GM21529 (cell line): ENCODE results near the gene TBX3.

Experiments used
- ATAC-seq: cut with Tn5 transposase; IDR thresholded peaks from one replicate; pipeline ENCODE4 v1.9.1; 2021; ENCODE audit not compliant: unreplicated experiment

Gene TBX3

DNA sequence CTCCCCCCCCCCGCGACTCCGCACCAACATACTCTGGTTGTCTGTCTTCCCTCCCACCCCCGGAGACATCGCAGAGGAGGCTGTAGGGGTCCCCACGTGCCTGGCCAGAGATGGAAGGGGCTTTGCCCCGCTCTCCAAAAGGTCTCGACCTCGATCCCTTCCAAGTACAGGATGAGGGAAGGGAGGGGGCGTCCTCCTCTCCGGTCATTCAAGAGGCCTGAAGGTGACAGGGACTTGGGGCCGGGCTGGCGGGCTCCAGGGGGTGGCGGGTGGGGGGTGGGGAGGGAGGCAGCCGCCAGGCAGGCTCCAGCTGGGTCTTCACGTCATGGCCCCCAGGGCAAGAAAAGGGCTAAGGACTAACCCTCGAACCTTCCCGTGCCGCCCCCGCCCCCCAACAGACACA lies 15.1 kb downstream of the TBX3 start:
- ATAC-seq: no peak

DNA sequence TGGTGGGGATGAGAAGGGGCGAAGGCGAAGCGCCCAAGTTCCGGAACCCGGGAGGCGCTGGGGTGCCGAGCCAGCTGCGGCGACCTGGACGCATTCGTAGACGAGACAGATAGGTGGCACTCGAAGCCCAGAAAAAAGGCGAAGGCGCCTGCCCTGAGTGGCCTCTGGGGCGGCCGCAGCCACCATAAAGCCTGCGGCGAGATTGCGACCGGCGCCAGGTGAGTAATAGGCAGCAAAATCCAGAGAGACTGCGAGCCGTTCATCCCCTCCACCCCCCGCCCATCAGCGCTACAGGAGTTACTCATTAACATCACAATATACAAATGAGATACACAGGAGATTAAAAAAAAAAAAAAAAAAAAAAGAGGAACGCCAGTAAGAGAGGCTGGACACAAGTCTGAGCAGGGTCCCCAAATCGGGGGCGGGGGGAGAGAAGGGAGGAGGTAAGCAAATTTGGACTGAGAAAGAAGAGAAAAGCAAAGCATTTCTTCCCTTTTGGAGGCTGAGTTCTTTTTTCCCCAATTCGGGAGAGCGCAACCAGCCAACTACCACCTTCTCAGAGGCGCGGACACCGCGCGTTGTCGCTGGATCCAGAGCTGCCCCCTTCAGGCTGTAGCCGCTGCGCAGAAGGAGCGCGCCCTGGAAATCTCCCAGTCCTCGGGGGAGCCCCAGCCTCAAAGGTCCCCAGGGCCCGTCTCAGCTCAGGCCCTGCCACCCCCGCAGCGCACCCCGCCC lies 15.7 kb downstream of the TBX3 start:
- no peak for ATAC-seq

DNA sequence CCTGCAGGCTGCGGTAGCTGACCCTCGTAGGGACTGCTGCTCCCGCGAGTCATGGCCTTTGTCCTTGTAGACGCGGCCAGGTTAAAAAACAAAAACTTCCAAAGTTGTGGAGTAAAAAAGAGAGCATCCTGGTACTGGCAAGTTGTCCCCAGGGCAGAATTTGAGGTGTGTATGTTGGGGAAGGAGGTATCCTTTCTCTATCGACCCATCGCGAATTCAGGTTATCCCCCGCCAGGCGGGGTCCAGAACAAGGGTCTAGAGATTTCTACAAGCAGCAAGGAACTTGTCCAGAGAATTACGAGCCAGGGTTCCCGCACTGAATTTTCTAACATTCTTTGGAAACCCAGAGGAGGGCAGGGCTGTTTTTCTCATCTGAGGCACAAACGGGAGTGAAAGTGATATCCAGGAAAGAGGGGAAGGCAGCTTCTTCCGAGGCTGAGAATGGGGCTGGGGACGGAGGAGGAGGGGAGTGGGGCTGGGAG lies 16.3 kb downstream of the TBX3 start:
- no peak for ATAC-seq

DNA sequence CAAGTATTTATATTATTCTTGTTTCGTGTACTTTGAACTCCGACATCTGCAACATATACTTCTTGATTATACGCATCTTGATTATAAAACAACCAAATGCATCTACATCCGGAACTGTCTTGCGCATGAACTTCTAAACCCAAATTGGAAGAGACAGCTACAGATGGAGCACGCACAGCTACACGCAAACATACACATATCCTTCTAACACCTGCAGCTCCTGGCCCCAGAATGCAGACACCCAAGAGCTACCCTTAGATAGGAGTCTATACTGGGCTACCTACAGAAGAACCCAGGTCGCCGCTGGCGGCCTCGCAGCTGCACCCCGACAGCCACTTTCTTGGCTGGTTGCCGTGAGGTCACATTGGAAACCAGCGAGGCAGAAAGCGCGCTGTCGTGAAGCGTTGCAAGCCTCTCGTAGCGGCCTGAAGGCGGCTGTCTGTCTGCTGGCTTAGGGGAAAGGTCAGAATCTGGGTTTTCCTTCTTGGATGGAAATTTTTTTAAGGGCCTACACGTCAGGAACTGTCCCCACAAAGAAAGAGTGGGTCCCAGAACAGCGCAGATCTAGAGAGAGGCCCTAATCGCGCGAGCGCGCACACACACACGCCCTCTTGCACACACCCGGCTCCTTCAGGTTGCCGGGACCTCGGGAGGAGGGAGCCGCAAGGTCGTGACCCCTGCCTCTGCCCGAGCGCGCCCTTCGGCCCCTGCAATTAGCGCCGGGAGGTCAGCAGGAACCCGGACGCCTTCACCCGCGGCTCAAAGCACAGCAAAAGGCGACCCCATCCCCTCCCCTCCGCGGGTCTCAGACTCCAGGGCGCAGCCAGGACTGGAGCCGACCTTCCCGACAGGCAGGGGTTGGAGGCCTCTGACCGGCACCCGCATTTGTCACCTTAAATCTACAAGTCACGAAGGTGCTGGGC lies 17.0 kb downstream of the TBX3 start:
- ATAC-seq: no peak

DNA sequence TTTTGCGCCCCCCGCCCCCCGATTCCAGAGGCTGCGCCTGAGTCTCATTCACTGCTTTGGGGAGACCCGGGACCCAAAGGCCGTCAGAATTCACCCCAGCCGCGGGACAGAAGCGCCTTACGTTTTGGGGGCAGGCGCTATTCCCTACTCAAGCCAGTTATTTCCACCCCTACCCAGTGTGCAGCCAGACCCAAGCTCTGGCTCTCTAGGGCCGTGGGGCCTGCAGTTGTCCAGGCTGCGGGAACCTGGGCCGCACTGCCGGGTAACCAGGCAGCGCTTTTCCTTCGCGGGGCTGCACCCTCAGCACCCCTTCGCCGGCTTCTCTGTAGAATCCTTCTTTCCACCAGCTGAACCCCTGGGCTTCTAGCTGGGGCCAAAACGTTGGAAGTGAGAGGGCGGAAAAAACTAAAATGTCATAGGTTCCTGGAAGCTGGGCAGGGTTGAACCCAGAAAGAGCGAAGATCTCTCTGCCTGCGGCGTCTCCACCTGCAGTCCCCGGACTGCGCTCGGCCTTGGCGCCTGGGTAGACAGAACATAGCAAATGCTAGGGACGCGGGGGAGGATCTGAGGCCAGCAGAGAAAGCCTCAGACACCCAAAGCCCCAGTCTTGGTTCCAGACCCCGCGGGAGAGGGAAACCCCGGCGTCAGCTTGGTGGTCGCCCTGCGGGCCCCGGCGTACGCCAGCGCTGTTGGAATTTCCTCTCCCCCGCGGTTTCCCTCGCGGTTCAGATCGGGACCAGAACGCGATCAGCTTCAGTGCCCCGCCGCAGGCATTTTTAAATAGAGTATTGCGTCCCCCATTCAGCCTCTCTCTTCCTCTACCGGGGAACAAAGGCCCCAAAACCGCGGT lies 18.3 kb downstream of the TBX3 start:
- ATAC-seq: no peak

DNA sequence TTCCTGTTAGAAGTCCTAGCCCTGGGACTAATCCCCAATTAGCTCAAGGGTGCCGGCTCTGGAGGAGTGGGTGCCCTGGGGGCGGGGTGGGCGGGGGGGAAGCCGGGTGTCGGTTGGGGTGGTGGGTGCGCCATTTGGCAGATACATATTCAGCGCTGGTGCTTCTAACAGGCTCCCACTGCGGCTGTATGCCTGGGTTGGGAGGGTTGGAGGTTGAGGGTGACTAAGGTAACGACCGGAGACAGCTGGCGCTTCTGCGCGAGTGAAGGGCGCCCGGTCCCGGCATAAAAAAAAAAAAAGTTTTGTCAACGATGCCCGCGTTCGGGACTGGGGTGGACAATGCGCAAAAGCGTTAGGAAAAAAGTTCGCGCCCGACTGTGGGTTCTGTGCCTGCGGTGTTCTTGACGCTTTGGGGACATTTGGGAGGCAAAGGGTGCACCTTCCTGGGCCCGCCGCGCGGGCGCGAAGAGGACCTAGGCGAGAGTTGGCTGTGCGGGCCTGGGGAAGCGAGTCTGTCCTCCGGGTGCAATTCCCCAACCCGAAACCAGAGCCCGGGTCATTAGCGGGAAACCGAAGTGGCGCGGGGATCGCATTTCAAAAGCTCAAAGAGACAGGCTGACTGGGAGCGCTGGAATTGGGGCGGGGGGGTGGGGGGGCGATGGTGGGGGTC lies 19.2 kb downstream of the TBX3 start:
- ATAC-seq: no peak

DNA sequence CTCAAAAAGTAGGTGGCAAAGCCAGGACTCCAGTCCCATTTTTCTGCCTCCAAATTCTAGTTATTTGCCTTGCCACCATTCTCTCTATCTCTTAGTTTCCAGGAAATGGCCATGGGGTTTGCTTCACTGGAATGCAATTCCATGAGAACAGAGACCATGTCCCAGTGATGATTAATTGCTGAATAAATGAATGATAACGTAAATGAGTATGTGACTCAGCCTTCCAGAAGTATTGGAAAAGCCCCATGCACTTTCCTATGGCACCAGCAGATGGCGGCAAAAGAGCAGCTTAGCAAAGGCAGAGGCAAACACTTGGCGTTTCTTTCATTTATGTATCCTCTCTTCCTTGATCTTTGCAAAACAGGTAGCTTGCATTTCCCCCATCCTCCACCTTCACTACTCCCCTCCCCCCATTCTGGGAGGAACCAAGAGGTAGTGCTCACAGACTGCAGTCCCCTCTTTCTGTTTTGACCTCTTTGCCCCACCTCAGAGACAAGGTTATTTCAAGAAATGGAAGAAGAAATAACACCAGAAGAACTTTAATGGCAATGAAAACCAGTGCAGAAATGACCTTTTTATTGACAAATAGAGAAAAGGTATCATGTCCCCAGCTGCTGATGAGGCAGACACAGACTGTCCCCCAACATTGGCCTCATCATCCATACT lies 21.3 kb downstream of the TBX3 start:
- ATAC-seq: no peak

DNA sequence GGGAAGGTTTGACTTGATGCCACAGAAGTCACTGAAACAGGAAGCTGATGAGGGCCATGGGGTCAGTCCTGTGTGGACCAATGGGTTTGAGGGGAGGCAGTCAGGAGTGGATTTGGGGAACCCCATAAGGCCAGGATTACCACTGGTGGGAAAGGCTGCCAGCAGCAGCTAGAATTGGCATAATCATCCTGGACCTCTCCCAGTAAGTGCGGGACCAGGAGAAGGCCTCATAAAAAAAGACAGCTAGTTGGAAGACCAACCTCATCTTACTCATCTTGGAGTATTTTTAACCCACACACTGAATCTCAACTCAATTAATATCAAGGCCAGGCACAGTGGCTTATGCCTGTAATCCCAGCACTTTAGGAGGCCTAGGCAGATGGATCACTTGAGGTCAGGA lies 22.7 kb downstream of the TBX3 start:
- no peak for ATAC-seq

DNA sequence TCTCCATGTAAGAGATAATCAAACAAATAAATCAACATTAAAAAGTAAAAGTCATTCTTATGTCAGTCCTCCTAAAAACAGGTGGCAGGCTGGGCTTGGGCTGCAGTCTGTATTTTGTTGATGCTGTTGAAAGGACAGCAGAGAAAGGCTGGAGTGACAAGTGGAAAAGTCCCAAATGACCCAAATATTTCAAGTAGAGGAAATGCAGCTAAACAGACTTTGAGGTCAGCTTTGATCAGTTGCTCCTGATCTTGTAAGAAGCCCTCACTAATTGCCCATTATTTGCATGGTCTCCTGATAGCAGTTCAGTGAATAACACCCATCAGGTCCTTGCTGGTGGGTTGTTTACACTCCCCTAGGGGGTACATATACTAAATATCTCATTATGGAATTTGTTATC lies 24.9 kb downstream of the TBX3 start:
- ATAC-seq: no peak

DNA sequence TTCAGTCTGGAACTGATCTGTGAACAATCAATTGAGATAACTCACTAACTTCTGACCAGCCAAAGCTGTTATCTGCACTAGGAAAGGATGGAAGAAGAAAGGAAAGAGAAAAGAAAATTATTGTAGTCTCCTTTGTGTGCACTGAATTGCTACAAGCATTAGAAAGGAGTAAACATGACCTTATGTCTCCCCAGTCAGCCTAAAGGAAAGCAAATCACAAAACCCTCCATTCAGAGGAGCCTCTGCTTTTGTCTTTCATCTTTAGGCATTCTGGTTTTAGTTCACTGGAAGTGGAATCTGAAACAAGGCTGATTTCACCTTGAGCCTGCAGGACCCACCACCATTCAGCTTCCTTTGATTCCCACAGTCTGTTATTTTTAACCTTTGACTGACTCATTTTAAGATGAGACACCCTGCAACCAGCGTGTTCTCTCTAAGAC lies 26.0 kb downstream of the TBX3 start:
- no peak for ATAC-seq

DNA sequence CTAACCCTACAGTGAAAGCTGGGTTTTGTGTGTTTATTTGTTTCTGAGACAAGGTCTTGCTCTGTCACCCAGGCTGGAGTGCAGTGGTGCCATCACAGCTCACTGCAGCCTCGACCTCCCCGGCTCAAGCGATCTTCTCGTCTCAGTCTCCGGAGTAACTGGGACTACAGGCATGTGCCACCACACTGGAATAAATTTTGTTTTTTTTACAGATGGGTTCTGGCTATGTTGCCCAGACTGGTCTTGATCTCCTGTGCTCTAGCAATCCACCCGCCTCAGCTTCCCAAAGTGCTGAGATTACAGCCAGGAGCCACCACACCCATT lies 26.4 kb downstream of the TBX3 start:
- no peak for ATAC-seq

DNA sequence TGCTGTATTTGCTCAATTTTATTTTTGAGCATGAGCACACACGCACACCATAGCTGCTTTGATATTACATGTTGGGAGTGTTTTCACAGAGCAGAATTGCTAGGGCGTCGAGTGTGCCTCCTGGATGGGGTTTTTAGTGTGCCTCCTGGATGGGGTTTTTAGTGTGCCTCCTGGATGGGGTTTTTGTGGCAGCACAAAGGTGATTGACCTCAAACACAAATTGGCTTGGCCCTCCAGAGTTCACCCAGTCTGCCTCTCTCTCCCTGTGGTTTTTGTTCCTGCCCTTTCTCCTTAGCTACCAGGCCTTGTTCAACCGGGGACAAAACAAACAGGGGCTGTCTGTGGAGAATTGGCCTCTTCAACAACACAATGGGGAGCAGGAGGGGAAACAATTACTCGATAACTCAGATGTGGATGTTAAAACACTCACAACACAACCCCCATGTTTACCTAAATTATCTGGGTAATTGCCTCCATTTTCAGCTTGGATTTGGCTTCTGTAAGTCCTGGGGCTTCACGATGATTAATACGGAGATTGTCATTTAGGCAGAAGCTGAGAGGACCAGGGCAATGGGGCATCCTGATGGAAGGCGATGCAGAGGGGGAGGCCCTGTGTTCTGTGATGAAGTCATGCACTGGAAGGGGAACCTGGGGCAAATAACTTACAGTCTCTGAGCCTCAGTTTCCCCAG lies 26.9 kb downstream of the TBX3 start:
- no peak for ATAC-seq

DNA sequence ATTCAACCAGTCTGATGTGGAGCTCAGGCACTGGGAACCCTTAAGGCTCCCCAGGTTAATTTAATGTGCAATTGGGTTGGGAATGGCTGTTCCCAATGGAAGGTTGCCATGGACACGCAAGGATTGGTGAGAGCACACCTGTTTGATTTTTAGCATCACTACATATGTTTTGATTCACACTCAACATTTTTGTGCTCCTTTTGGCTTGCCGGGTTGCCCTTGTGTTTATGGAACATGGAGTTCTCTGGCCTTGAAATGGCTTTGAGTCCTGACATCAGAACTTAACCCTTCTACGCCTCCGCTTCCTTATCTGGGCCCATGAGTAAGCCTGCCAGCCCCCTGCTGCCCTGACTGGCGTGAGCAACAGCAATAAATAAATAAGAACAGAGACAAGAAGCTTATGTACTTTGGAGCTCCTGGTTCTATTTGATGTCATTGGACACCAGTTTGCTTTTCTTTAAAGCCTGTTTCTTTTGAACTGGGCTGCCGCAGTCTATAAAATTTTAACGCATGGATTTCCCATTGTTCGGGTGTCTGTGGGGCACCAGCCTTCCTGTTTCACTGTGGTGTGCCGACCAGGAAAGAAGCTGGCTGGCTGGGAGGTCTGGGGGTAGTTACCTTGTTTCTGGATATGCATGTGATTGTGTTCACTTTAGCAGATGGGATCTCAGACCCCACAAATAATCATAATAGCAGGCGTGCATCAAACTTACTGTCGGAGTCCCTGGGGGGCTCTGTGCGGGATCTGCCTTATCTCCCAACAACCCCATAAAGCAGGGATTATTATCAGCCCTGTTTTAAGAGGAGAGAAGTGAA lies 27.8 kb downstream of the TBX3 start:
- ATAC-seq: no peak

DNA sequence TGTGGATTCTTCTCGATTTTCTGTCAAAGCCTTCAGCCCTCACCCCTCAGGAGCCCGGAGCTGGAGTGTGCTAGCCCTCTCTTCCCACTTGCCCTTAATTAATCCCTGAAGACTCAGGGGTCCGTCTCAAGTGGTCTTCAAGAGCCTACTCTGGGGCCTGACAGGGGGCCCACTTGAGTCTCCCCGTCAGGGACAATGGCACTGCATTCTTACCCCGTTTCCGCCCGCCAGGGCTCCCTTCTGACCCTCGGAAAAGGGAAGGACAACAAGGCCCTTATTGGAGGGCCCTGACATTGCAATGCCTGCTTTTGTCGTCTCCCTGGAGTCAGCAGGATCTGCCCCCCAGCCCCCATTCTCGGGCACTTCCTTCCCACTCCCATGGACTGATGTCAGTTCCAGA lies 34.4 kb downstream of the TBX3 start:
- no peak for ATAC-seq

DNA sequence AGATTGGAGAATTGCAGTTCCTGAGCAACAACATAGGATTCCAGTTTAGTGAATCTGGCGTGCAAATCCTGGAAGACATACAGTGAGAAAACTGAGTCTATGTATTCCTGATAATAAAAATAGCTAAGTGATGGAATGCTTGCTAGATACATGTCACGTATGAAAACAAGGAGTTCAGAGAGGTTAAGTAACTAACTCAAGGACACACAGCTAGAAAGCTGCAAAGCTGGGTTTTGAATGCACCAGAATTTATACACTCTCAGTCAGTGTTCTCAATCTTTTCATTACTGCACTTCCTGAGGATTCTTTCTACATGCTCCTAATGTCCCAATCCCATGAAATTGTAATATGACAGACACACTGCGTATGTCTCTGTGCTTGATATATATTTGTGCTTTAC lies 35.3 kb downstream of the TBX3 start:
- ATAC-seq: no peak

DNA sequence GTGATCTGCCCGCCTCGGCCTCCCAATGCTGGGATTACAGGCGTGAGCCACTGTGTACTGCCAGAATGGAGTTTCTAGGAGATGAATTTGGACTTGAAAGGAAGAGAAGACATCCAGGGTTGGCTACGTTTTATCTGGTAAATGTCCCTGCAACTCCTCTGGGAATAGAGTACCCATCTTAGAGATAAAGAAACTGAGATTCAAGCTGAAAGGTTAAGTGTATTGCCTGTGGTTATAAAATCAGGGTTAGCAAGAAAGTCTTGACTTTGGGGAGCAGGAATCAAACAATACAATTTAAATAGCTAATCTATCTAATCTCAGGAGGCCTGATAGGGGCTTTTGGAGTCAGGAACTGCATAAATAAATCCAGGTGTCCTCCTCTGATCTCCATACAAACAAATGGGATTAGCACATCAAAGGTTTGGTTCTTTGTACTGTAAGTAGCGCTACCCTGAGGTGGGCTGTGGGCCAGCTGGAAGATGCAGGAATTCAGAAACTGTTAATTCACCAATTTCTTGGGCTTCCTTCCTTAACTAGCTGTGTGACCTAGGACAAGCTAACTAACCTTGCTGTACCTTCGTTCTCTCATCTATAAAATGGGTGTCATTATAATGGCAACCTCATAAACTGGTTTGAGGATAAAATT lies 45.1 kb downstream of the TBX3 start:
- no peak for ATAC-seq

DNA sequence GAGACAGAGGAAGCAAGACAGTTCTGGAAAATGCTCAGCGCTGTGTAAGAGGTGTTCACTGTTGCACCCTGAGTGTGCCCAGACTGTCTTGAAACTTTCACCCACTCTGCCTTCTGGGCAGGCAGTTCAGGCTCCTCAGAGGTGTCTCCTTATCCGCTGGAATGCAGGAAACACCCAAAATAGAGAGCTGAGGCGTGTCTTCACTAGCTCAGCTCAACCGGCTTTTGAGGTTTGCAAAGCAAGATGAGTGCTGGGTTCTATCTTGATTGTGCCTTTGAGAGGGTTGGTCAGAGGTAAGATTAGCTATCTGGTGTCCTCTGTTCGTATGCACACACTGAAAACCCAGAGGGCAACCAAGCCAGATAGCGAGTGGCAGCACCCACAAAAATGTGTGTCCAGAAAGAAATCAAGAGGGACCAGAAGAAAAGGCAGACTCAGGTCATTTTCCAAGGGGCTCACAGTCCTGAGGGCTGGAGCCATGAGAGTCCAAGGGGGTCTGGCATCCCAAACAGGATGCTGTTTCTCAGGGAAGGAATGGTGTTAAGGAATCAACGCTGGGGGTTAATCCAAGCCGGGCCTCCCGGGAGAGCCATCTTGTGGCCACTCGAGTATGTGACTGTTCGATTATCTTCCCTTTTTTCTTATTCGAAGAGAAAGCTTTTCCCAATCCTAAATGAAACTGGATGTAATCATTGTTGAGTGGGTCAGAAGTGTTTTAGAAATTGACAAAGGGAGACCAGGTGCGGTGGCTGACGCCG lies 47.1 kb downstream of the TBX3 start:
- ATAC-seq: no peak

DNA sequence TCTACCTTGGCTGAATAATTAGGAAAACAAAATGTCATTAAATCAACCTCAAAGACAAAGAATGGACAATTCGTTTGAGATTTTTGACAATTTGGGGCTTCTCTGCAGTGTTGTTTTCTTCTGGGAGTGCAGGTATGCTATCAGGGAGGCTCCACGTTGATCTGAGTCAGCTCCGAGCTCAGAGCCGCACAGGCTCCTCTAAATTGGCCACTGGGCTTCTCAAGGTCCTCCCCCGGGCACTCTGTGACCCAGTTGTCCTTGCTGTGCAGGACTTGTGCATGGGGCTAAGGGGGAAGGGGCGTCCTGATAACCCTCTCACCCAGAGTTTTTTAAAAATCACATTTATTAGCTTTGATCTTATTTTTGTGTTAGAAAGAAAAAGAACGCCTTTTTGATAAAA lies 52.7 kb downstream of the TBX3 start:
- ATAC-seq: no peak
